GM12864 (cell line): Measurements from ENCODE around the gene SPATS2.

Source experiments
- DNase-seq: peaks from one replicate; pipeline ENCODE4 v3.0.0-alpha.2; 2011; ENCODE audit warnings: low read depth
- H3K4me3 ChIP-seq: 2 replicates; pipeline ENCODE4 v1.5.1; 2011; ENCODE audit warnings: mild to moderate bottlenecking, low read depth, low read length, control low read depth
- TF ChIP-seq, protein P1 (sequence below): IDR thresholded peaks from 2 replicates; pipeline ENCODE4 v1.5.1; 2011; ENCODE audit warnings: low read depth, mild to moderate bottlenecking, moderate library complexity, low read length, control low read depth, inconsistent platforms; ENCODE audit errors: missing control alignments

The SPATS2 gene

GRCh38 chr12:49478949-49479664 is 111.8 kb downstream of the SPATS2 start:
- no peak overlapping the region for H3K4me3 ChIP-seq
- no peak for DNase-seq
- TF ChIP-seq, protein P1, sequence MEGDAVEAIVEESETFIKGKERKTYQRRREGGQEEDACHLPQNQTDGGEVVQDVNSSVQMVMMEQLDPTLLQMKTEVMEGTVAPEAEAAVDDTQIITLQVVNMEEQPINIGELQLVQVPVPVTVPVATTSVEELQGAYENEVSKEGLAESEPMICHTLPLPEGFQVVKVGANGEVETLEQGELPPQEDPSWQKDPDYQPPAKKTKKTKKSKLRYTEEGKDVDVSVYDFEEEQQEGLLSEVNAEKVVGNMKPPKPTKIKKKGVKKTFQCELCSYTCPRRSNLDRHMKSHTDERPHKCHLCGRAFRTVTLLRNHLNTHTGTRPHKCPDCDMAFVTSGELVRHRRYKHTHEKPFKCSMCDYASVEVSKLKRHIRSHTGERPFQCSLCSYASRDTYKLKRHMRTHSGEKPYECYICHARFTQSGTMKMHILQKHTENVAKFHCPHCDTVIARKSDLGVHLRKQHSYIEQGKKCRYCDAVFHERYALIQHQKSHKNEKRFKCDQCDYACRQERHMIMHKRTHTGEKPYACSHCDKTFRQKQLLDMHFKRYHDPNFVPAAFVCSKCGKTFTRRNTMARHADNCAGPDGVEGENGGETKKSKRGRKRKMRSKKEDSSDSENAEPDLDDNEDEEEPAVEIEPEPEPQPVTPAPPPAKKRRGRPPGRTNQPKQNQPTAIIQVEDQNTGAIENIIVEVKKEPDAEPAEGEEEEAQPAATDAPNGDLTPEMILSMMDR, result no peak

- DNase-seq, result no peak
- TF ChIP-seq, protein P1, result no peak
- no peak overlapping the region for H3K4me3 ChIP-seq
Measured at GRCh38 chr12:49482095-49483051, 115.1 kb downstream of the SPATS2 start.

GRCh38 chr12:49483619-49484018 is 116.4 kb downstream of the SPATS2 start:
- TF ChIP-seq, protein P1, result no peak
- no peak for DNase-seq
- H3K4me3 ChIP-seq, result no peak overlapping the region

- TF ChIP-seq, protein P1, result no peak
- no peak overlapping the region for H3K4me3 ChIP-seq
- no peak for DNase-seq
Measured at GRCh38 chr12:49487605-49488004, 120.3 kb downstream of the SPATS2 start.

DNA sequence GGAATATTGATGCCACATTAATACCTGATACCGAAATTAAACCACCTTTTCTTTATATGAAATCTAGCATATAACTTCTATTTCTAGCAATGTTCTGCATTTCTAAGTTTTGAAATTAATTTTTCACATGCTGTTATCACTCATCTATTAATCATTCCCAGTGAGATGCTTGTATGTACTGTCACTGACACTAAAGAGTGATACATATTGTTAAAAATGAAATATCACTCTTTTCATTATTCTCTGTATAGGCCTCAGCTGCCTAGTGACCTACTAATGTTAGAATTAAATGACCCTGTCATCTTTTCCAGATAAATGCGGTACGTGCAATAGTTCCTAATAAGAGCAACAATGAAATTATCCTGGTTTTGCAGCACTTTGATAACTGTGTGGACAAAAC is 121.9 kb downstream of the SPATS2 start:
- no peak overlapping the region for H3K4me3 ChIP-seq
- TF ChIP-seq, protein P1, result no peak
- no peak for DNase-seq

- TF ChIP-seq, protein P1, result no peak
- no peak for DNase-seq
- H3K4me3 ChIP-seq, result no peak overlapping the region
Measured at GRCh38 chr12:49489720-49490119, 122.5 kb downstream of the SPATS2 start.

GRCh38 chr12:49491823-49492222 is 124.6 kb downstream of the SPATS2 start:
- DNase-seq, result no peak
- TF ChIP-seq, protein P1, result no peak
- no peak overlapping the region for H3K4me3 ChIP-seq
